ENCODE measurements around the gene CDH2. TPM values are rescaled to one million over a fixed set of nuclear protein-coding genes. Genes with fewer than 3 reads are reported as not detected.

Gene CDH2
- total RNA-seq, 4 donors from 2014 or later: 0.20 to 4.4 (median 1.1) TPM; not detected in 1

DNA sequence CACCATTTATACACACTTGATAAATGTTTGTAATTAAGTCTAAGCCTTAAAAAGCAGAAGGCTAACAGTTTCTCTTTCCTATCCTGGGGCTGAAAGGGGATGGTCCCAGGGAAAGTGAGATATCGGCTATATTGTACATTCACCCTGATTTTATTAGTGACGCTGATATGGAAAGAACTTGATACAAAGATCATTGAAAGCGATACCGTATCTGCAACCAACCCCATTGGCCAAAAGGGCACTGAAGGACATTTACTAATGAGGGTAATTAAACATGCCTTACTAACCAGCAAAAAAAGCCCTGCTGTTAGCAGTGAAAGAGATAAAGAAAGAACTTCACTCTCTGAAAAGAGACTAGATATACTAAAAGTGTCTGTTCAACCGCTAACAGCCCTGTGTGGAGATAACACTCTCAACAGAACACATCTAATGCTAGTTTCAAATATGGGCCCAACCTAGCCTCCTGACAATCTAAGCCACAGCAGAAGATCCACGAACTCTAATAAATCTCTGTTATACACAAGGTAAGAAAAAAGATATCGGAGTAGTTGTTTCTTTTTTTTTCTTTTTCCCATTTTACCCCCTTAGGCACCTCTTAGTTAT, 200.0 kb downstream of the CDH2 start:
- intact Hi-C loops (cut with DNase I; ENCODE audit: low total_unique reads): no loop called here

DNA sequence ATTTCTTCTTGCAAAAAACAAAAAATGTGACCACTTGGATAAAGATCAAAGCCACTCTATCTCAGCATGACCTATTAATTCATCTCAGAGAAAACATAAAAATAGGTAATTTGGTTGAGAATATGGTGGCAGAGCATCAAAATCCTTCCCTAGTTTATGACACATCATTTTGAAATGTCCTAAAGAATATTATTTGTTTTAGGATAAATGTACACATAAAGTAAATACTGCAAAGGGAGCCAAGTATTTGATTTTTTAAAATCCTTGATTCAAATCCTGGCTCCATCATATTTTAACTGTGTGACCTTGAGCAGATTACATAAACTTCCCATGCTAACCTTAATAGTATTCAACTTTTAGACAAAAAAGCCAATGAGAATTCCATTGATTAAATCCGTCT, 206.6 kb downstream of the CDH2 start:
- intact Hi-C loops (cut with DNase I; ENCODE audit: low total_unique reads) (no loop called here), in situ Hi-C loops (cut with MboI; ENCODE audit: low pct_ligation_motif_present in 1 of 4, low pct_unique_long_range_greater_than_20kb in 1 of 4, low sequenced_read_pairs in 3 of 4) (no loop called here)
- H3K9me3 ChIP-seq: no peaks in the 10 kb centered on the region
- DNase-seq: no peak
- no peak overlapping the region for H3K27ac ChIP-seq
- H3K27me3 ChIP-seq: no peaks in the 10 kb centered on the region
- no peaks in the 10 kb centered on the region for H3K36me3 ChIP-seq
- H3K4me1 ChIP-seq: no peaks in the 10 kb centered on the region
- TF ChIP-seq EP300 (IDR thresholded peaks at IDR 0.05; ENCODE audit: low read depth) (no peak), POLR2AphosphoS5 (IDR thresholded peaks at IDR 0.05) (no peak), POLR2A (IDR thresholded peaks at IDR 0.05) (no peak)
- 75 to 88% methylated on average over 1 of the region's 1 CpG for WGBS, 2 donors (ENCODE audit: low coverage in 1 of 2)
- no peak overlapping the region for H3K4me3 ChIP-seq

More for the DNA sequence above, 200.0 kb downstream of the CDH2 start:
- no peak for TF ChIP-seq EP300 (IDR thresholded peaks at IDR 0.05; ENCODE audit: low read depth)
- no peak for TF ChIP-seq POLR2A (IDR thresholded peaks at IDR 0.05)
- TF ChIP-seq CTCF (IDR thresholded peaks at IDR 0.05): no peak
- TF ChIP-seq POLR2AphosphoS5 (IDR thresholded peaks at IDR 0.05): no peak
- Histone ChIP-seq H3K27ac (no peak overlapping the region), H3K4me3 (no peak overlapping the region), H3K9me3 (no peaks in the 10 kb centered on the region), H3K36me3 (no peaks in the 10 kb centered on the region), H3K27me3 (no peaks in the 10 kb centered on the region), H3K4me1 (no peaks in the 10 kb centered on the region)
- in situ Hi-C loops (cut with MboI; ENCODE audit: low pct_ligation_motif_present in 1 of 4, low pct_unique_long_range_greater_than_20kb in 1 of 4, low sequenced_read_pairs in 3 of 4): no loop called here
- DNase-seq: no peak
- WGBS, 2 donors (ENCODE audit: low coverage in 1 of 2): 82 to 88% methylated on average over 7 of the region's 7 CpGs

- in situ Hi-C loops (cut with MboI; ENCODE audit: low pct_ligation_motif_present in 1 of 4, low pct_unique_long_range_greater_than_20kb in 1 of 4, low sequenced_read_pairs in 3 of 4): no loop called here
- TF ChIP-seq POLR2A (IDR thresholded peaks at IDR 0.05) (no peak), CTCF (IDR thresholded peaks at IDR 0.05) (no peak), POLR2AphosphoS5 (IDR thresholded peaks at IDR 0.05) (no peak)
- intact Hi-C loops (cut with DNase I; ENCODE audit: low total_unique reads): no loop called here
- Histone ChIP-seq H3K9me3 (no peaks in the 10 kb centered on the region), H3K27ac (no peak overlapping the region), H3K27me3 (no peaks in the 10 kb centered on the region), H3K36me3 (no peaks in the 10 kb centered on the region), H3K4me1 (no peaks in the 10 kb centered on the region), H3K4me3 (no peak overlapping the region)
- no peak for DNase-seq
- WGBS, 2 donors (ENCODE audit: low coverage in 1 of 2): 69 to 80% methylated on average over 1 of the region's 1 CpG
Observed at GRCh38 chr18:27969206-27969605, 207.7 kb downstream of the CDH2 start.

DNA sequence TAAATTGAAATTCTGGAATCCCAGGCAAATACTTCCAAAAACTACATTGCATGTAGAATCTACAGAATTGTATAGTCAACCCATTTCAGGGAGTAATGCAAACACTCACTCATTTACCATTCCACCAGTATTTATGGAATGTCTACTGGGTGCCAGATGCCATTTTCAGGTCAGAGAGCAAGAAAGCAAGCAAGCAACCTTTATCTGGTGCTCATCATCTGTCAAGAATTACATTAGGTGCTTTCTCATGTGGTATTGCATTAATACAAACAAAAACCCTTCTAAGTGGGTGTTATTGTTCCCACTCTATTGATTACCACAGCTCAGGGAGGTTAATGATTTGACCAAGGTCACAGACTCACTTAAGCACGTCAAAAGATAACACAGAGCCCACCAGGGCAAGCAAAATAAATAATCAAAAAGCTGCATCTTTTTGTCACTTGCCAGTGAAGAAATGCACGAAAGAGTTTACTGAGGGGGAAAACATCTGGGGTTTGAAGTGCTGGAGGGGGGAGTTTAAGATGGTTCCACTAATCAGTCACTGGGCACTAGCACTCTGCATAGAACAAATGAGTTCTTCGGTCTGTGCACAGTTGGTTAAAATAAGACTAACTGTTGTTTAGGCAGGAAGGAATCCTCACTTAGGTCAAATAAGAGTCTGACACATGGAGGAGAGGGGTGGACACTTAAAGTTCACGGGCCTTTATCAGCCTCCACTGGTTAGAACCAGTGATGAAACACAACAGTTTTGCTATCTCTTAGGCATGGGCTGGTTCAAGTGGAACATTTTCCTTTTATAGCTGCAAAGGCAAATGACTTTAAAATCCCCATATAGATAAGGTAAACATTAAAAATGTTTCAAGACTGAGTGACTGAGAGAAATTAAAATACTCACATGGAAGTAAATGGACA, 208.8 kb downstream of the CDH2 start:
- no peaks in the 10 kb centered on the region for H3K4me1 ChIP-seq
- TF ChIP-seq POLR2AphosphoS5 (IDR thresholded peaks at IDR 0.05) (no peak), CTCF (IDR thresholded peaks at IDR 0.05) (no peak), POLR2A (IDR thresholded peaks at IDR 0.05) (no peak)
- in situ Hi-C loops (cut with MboI; ENCODE audit: low pct_ligation_motif_present in 1 of 4, low pct_unique_long_range_greater_than_20kb in 1 of 4, low sequenced_read_pairs in 3 of 4) (no loop called here), intact Hi-C loops (cut with DNase I; ENCODE audit: low total_unique reads) (no loop called here)
- no peak for DNase-seq
- WGBS, 2 donors (ENCODE audit: low coverage in 1 of 2): 30 to 39% methylated on average over 2 to 4 of the region's 4 CpGs
- H3K9me3 ChIP-seq: no peaks in the 10 kb centered on the region
- H3K27ac ChIP-seq: no peak overlapping the region
- H3K27me3 ChIP-seq: no peaks in the 10 kb centered on the region
- H3K36me3 ChIP-seq: no peaks in the 10 kb centered on the region
- no peak overlapping the region for H3K4me3 ChIP-seq

Data from transverse colon (tissue), 4 donors.